ENCODE measurements around the gene BRIP1.

Gene BRIP1

GRCh38 chr17:61758430-61758829 is 104.9 kb downstream of the BRIP1 start:
- no peak for DNase-seq (ENCODE audit: low read depth in 2 of 2)

- no peak for DNase-seq (ENCODE audit: low read depth in 2 of 2)
Observed at GRCh38 chr17:61757168-61757567, 106.2 kb downstream of the BRIP1 start.

- no peak for DNase-seq (ENCODE audit: low read depth in 2 of 2)
Observed at GRCh38 chr17:61756561-61756960, 106.8 kb downstream of the BRIP1 start.

GRCh38 chr17:61755668-61756067 is 107.7 kb downstream of the BRIP1 start:
- no peak for DNase-seq (ENCODE audit: low read depth in 2 of 2)

- no peak for DNase-seq (ENCODE audit: low read depth in 2 of 2)
Observed at GRCh38 chr17:61755078-61755477, 108.2 kb downstream of the BRIP1 start.

- no peak for DNase-seq (ENCODE audit: low read depth in 2 of 2)
Observed at GRCh38 chr17:61754124-61754523, 109.2 kb downstream of the BRIP1 start.

- no peak for DNase-seq (ENCODE audit: low read depth in 2 of 2)
Observed at GRCh38 chr17:61753696-61754095, 109.6 kb downstream of the BRIP1 start.

GRCh38 chr17:61750656-61751055 is 112.7 kb downstream of the BRIP1 start:
- no peak for DNase-seq (ENCODE audit: low read depth in 2 of 2)

- DNase-seq (ENCODE audit: low read depth in 2 of 2): no peak
Observed at GRCh38 chr17:61749823-61750404, 113.4 kb downstream of the BRIP1 start.

- no peak for DNase-seq (ENCODE audit: low read depth in 2 of 2)
Observed at GRCh38 chr17:61746248-61746985, 116.9 kb downstream of the BRIP1 start.

GRCh38 chr17:61744804-61745203 is 118.5 kb downstream of the BRIP1 start:
- DNase-seq (ENCODE audit: low read depth in 2 of 2): no peak

GRCh38 chr17:61744252-61744651 is 119.1 kb downstream of the BRIP1 start:
- no peak for DNase-seq (ENCODE audit: low read depth in 2 of 2)

GRCh38 chr17:61743766-61744165 is 119.6 kb downstream of the BRIP1 start:
- no peak for DNase-seq (ENCODE audit: low read depth in 2 of 2)

- no peak for DNase-seq (ENCODE audit: low read depth in 2 of 2)
Observed at GRCh38 chr17:61739002-61739401, 124.3 kb downstream of the BRIP1 start.

GRCh38 chr17:61738249-61738648 is 125.1 kb downstream of the BRIP1 start:
- no peak for DNase-seq (ENCODE audit: low read depth in 2 of 2)

- no peak for DNase-seq (ENCODE audit: low read depth in 2 of 2)
Observed at GRCh38 chr17:61737820-61738219, 125.5 kb downstream of the BRIP1 start.

GRCh38 chr17:61736438-61736837 is 126.9 kb downstream of the BRIP1 start:
- DNase-seq (ENCODE audit: low read depth in 2 of 2): no peak

GRCh38 chr17:61735807-61736206 is 127.5 kb downstream of the BRIP1 start:
- no peak for DNase-seq (ENCODE audit: low read depth in 2 of 2)

- DNase-seq (ENCODE audit: low read depth in 2 of 2): no peak
Observed at GRCh38 chr17:61734466-61734865, 128.9 kb downstream of the BRIP1 start.

- DNase-seq (ENCODE audit: low read depth in 2 of 2): no peak
Observed at GRCh38 chr17:61734012-61734411, 129.3 kb downstream of the BRIP1 start.

- DNase-seq (ENCODE audit: low read depth in 2 of 2): no peak
Observed at GRCh38 chr17:61733021-61733420, 130.3 kb downstream of the BRIP1 start.

GRCh38 chr17:61732169-61732568 is 131.2 kb downstream of the BRIP1 start:
- no peak for DNase-seq (ENCODE audit: low read depth in 2 of 2)

GRCh38 chr17:61731330-61731729 is 132.0 kb downstream of the BRIP1 start:
- no peak for DNase-seq (ENCODE audit: low read depth in 2 of 2)

All from stimulated activated CD4-positive, alpha-beta T cell treated with anti-CD3 and anti-CD28 coated beads, Interleukin-1b, Interleukin-23, amount 100 ng/mL, for 1 hour (primary cell).